ENCODE measurements around the gene HLA-DQA1.

DNA sequence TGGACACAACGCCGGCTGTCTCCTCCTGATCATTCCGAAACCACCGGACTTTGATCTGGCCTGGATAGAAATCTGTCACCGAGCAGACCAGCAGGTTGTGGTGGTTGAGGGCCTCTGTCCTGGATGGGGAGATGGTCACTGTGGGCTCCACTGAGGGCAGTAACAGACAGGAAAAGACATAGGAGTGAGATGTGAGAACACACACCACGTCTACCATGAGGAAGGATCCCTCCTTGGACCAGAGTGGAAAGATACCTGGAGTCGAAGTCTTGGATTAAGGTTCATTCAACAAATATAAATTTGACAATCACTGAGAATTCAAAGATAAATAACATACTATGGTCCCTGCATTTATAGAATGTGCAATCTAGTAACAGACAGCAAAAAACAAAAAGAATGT lies 24.9 kb downstream of the HLA-DQA1 start:
- TF ChIP-seq RAD21 (IDR thresholded peaks at IDR 0.05) (no peak), SP1 (IDR thresholded peaks at IDR 0.05) (no peak), EGR1 (IDR thresholded peaks at IDR 0.05; ENCODE audit: low read depth in 2 of 2) (no peak), TAF1 (conservative IDR thresholded peaks at IDR 0.05) (no peak), YY1 (IDR thresholded peaks at IDR 0.05) (no peak), FOXA1 (IDR thresholded peaks at IDR 0.05) (no peak), FOXA2 (IDR thresholded peaks at IDR 0.05) (no peak), GABPA (IDR thresholded peaks at IDR 0.05 in 1 of 2, conservative IDR thresholded peaks at IDR 0.05 in 1 of 2) (no peak)
- TF ChIP-seq, protein P1, sequence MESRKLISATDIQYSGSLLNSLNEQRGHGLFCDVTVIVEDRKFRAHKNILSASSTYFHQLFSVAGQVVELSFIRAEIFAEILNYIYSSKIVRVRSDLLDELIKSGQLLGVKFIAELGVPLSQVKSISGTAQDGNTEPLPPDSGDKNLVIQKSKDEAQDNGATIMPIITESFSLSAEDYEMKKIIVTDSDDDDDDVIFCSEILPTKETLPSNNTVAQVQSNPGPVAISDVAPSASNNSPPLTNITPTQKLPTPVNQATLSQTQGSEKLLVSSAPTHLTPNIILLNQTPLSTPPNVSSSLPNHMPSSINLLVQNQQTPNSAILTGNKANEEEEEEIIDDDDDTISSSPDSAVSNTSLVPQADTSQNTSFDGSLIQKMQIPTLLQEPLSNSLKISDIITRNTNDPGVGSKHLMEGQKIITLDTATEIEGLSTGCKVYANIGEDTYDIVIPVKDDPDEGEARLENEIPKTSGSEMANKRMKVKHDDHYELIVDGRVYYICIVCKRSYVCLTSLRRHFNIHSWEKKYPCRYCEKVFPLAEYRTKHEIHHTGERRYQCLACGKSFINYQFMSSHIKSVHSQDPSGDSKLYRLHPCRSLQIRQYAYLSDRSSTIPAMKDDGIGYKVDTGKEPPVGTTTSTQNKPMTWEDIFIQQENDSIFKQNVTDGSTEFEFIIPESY (IDR thresholded peaks at IDR 0.05), result no peak
- TF ChIP-seq, protein P2, sequence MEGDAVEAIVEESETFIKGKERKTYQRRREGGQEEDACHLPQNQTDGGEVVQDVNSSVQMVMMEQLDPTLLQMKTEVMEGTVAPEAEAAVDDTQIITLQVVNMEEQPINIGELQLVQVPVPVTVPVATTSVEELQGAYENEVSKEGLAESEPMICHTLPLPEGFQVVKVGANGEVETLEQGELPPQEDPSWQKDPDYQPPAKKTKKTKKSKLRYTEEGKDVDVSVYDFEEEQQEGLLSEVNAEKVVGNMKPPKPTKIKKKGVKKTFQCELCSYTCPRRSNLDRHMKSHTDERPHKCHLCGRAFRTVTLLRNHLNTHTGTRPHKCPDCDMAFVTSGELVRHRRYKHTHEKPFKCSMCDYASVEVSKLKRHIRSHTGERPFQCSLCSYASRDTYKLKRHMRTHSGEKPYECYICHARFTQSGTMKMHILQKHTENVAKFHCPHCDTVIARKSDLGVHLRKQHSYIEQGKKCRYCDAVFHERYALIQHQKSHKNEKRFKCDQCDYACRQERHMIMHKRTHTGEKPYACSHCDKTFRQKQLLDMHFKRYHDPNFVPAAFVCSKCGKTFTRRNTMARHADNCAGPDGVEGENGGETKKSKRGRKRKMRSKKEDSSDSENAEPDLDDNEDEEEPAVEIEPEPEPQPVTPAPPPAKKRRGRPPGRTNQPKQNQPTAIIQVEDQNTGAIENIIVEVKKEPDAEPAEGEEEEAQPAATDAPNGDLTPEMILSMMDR (IDR thresholded peaks at IDR 0.05; ENCODE audit: low read depth, low read length, missing input control), result no peak
- TF ChIP-seq, protein P3, sequence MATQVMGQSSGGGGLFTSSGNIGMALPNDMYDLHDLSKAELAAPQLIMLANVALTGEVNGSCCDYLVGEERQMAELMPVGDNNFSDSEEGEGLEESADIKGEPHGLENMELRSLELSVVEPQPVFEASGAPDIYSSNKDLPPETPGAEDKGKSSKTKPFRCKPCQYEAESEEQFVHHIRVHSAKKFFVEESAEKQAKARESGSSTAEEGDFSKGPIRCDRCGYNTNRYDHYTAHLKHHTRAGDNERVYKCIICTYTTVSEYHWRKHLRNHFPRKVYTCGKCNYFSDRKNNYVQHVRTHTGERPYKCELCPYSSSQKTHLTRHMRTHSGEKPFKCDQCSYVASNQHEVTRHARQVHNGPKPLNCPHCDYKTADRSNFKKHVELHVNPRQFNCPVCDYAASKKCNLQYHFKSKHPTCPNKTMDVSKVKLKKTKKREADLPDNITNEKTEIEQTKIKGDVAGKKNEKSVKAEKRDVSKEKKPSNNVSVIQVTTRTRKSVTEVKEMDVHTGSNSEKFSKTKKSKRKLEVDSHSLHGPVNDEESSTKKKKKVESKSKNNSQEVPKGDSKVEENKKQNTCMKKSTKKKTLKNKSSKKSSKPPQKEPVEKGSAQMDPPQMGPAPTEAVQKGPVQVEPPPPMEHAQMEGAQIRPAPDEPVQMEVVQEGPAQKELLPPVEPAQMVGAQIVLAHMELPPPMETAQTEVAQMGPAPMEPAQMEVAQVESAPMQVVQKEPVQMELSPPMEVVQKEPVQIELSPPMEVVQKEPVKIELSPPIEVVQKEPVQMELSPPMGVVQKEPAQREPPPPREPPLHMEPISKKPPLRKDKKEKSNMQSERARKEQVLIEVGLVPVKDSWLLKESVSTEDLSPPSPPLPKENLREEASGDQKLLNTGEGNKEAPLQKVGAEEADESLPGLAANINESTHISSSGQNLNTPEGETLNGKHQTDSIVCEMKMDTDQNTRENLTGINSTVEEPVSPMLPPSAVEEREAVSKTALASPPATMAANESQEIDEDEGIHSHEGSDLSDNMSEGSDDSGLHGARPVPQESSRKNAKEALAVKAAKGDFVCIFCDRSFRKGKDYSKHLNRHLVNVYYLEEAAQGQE (IDR thresholded peaks at IDR 0.05), result no peak
- TF ChIP-seq, protein P4, sequence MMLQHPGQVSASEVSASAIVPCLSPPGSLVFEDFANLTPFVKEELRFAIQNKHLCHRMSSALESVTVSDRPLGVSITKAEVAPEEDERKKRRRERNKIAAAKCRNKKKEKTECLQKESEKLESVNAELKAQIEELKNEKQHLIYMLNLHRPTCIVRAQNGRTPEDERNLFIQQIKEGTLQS (IDR thresholded peaks at IDR 0.05), result no peak
- TF ChIP-seq, protein P5, sequence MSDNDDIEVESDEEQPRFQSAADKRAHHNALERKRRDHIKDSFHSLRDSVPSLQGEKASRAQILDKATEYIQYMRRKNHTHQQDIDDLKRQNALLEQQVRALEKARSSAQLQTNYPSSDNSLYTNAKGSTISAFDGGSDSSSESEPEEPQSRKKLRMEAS (IDR thresholded peaks at IDR 0.05), result no peak

Measured in liver (tissue), 3 donors.